Osteoblast (primary cell): ENCODE measurements around the gene IGSF9B. TPM values are rescaled to one million over a fixed set of nuclear protein-coding genes. Genes with fewer than 3 reads are reported as not detected.

Source experiments
- DNase-seq: peaks from one replicate; pipeline ENCODE4 v3.0.0; 2011; ENCODE audit warnings: low spot score, mixed read lengths; ENCODE audit not compliant: insufficient read length; ENCODE audit errors: missing footprints
- H2AFZ ChIP-seq: 2 replicates; pipeline ENCODE4 v1.6.0; 2011; ENCODE audit warnings: mild to moderate bottlenecking, low read length
- H3K27ac ChIP-seq: 2 replicates; pipeline ENCODE4 v1.5.1; 2011; ENCODE audit warnings: mild to moderate bottlenecking, low read depth, low read length, moderate library complexity
- H3K27me3 ChIP-seq: 2 replicates; pipeline ENCODE4 v1.6.0; 2012; ENCODE audit warnings: mild to moderate bottlenecking, control low read depth, inconsistent platforms, low read length, moderate library complexity; ENCODE audit not compliant: insufficient read depth
- H3K36me3 ChIP-seq: 2 replicates; pipeline ENCODE4 v1.5.1; 2011; ENCODE audit warnings: mild to moderate bottlenecking, low read length, control low read depth, moderate library complexity; ENCODE audit not compliant: insufficient read depth
- H3K4me1 ChIP-seq: 2 replicates; pipeline ENCODE4 v1.5.1; 2011; ENCODE audit warnings: mild to moderate bottlenecking, low read length, control low read depth, moderate library complexity; ENCODE audit not compliant: insufficient read depth
- H3K4me2 ChIP-seq: 2 replicates; pipeline ENCODE4 v1.6.0; 2011; ENCODE audit warnings: mild to moderate bottlenecking, low read length; ENCODE audit not compliant: insufficient read depth
- H3K4me3 ChIP-seq: fragments of 200-600 bp; sonication (generic); 3 replicates; pipeline ENCODE4 v1.5.1; 2012; ENCODE audit warnings: mild to moderate bottlenecking, low read length, inconsistent platforms; ENCODE audit not compliant: insufficient read depth
- H3K79me2 ChIP-seq: 2 replicates; pipeline ENCODE4 v1.6.0; 2012; ENCODE audit warnings: mild to moderate bottlenecking, low read length, control low read depth, inconsistent platforms; ENCODE audit not compliant: insufficient read depth
- H3K9me3 ChIP-seq: 2 replicates; pipeline ENCODE4 v1.5.1; 2011; ENCODE audit warnings: low read depth, low read length, control low read depth
- H4K20me1 ChIP-seq: 2 replicates; pipeline ENCODE4 v1.6.0; 2012; ENCODE audit warnings: mild to moderate bottlenecking, low read length, control low read depth; ENCODE audit not compliant: insufficient read depth
- CTCF ChIP-seq: IDR thresholded peaks from 2 replicates; pipeline ENCODE4 v1.5.1; 2011; ENCODE audit warnings: mild to moderate bottlenecking, low read depth, low read length, moderate library complexity; ENCODE audit errors: extremely low read depth
- total RNA-seq: library from RNA; depleted of rRNA; stranded (reverse); fragments of >200 nt; gene quantifications from 2 replicates; pipeline ENCODE4 v1.2.3, GENCODE V29; 2012

IGSF9B gene
- total RNA-seq, 1 donor, result 0.36 TPM

GRCh38 chr11:133992121-133992520 is 35.4 kb upstream of the IGSF9B start:
- Histone ChIP-seq H4K20me1 (no peaks in the 10 kb centered on the region), H3K27me3 (no peaks in the 10 kb centered on the region), H2AFZ (no peak overlapping the region), H3K4me2 (no peak overlapping the region), H3K4me1 (no peaks in the 10 kb centered on the region), H3K36me3 (no peaks in the 10 kb centered on the region), H3K9me3 (no peaks in the 10 kb centered on the region), H3K27ac (no peak overlapping the region), H3K4me3 (no peak overlapping the region), H3K79me2 (no peaks in the 10 kb centered on the region)
- DNase-seq, result peak; percentile 39
- no peak for TF ChIP-seq CTCF

- no peak overlapping the region for H3K27ac ChIP-seq
- H3K27me3 ChIP-seq, result no peaks in the 10 kb centered on the region
- no peaks in the 10 kb centered on the region for H3K9me3 ChIP-seq
- H4K20me1 ChIP-seq, result no peaks in the 10 kb centered on the region
- H2AFZ ChIP-seq, result no peak overlapping the region
- H3K4me3 ChIP-seq, result no peak overlapping the region
- H3K36me3 ChIP-seq, result no peaks in the 10 kb centered on the region
- TF ChIP-seq CTCF, result no peak
- no peaks in the 10 kb centered on the region for H3K4me1 ChIP-seq
- no peaks in the 10 kb centered on the region for H3K79me2 ChIP-seq
- no peak overlapping the region for H3K4me2 ChIP-seq
- DNase-seq, result no peak
These were observed 34.3 kb upstream of the IGSF9B start for GRCh38 chr11:133991101-133991500.

GRCh38 chr11:133990501-133990900 is 33.7 kb upstream of the IGSF9B start:
- no peaks in the 10 kb centered on the region for H3K79me2 ChIP-seq
- no peaks in the 10 kb centered on the region for H4K20me1 ChIP-seq
- no peak overlapping the region for H3K4me3 ChIP-seq
- DNase-seq, result peak; percentile 82
- no peak for TF ChIP-seq CTCF
- no peaks in the 10 kb centered on the region for H3K36me3 ChIP-seq
- no peaks in the 10 kb centered on the region for H3K4me1 ChIP-seq
- H3K9me3 ChIP-seq, result no peaks in the 10 kb centered on the region
- H3K27me3 ChIP-seq, result no peaks in the 10 kb centered on the region
- no peak overlapping the region for H3K27ac ChIP-seq
- H3K4me2 ChIP-seq, result no peak overlapping the region
- H2AFZ ChIP-seq, result no peak overlapping the region

GRCh38 chr11:133988686-133989410 is 32.1 kb upstream of the IGSF9B start:
- DNase-seq, result peak; percentile 66

More at GRCh38 chr11:133988686-133989410, 32.1 kb upstream of the IGSF9B start:
- no peak overlapping the region for H2AFZ ChIP-seq
- H3K9me3 ChIP-seq, result no peaks in the 10 kb centered on the region
- no peak for TF ChIP-seq CTCF
- H3K27ac ChIP-seq, result no peak overlapping the region
- H3K36me3 ChIP-seq, result no peaks in the 10 kb centered on the region
- H4K20me1 ChIP-seq, result no peaks in the 10 kb centered on the region
- no peaks in the 10 kb centered on the region for H3K27me3 ChIP-seq
- no peaks in the 10 kb centered on the region for H3K79me2 ChIP-seq
- H3K4me3 ChIP-seq, result no peak overlapping the region
- no peak overlapping the region for H3K4me2 ChIP-seq
- no peaks in the 10 kb centered on the region for H3K4me1 ChIP-seq
